Measurements from ENCODE around the gene EML6.

EML6 gene

DNA sequence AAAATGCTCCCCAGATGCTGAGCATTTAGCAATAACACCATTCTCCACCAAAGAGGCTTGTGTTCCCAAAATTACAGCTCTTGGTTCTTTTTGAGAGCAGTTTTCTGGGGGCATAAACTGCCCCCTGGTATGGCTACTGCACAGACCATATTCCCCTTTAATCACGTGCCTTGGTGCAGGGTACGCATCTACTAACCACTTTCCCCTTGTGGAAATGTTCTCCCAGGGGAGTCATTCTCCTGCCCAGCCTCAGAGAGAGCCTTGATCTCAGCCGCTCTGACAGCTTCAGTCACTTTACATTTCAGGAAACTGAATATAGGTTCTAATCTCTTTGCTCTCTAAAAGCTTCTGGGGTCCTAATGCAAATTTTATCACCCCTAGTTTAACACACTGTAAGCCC, 44.7 kb upstream of the EML6 start:
- H3K27ac Mint-ChIP-seq = no peak overlapping the region
- H3K4me1 Mint-ChIP-seq = peaks cover 4% of the 10 kb centered on the region
- peaks cover 3% of the 10 kb centered on the region for H3K36me3 Mint-ChIP-seq (ENCODE audit: low read depth)
- no peaks in the 10 kb centered on the region for H3K9me3 Mint-ChIP-seq
- H3K27me3 Mint-ChIP-seq (ENCODE audit: low read depth) = no peaks in the 10 kb centered on the region
- TF ChIP-seq, protein P1, sequence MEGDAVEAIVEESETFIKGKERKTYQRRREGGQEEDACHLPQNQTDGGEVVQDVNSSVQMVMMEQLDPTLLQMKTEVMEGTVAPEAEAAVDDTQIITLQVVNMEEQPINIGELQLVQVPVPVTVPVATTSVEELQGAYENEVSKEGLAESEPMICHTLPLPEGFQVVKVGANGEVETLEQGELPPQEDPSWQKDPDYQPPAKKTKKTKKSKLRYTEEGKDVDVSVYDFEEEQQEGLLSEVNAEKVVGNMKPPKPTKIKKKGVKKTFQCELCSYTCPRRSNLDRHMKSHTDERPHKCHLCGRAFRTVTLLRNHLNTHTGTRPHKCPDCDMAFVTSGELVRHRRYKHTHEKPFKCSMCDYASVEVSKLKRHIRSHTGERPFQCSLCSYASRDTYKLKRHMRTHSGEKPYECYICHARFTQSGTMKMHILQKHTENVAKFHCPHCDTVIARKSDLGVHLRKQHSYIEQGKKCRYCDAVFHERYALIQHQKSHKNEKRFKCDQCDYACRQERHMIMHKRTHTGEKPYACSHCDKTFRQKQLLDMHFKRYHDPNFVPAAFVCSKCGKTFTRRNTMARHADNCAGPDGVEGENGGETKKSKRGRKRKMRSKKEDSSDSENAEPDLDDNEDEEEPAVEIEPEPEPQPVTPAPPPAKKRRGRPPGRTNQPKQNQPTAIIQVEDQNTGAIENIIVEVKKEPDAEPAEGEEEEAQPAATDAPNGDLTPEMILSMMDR (IDR thresholded peaks at IDR 0.05; ENCODE audit: unreplicated experiment in 3 of 3) = no peak
- no peak overlapping the region for H3K4me3 Mint-ChIP-seq

- peaks cover 4% of the 10 kb centered on the region for H3K4me1 Mint-ChIP-seq
- H3K36me3 Mint-ChIP-seq (ENCODE audit: low read depth) = no peaks in the 10 kb centered on the region
- no peaks in the 10 kb centered on the region for H3K9me3 Mint-ChIP-seq
- no peak overlapping the region for H3K4me3 Mint-ChIP-seq
- TF ChIP-seq, protein P1 (IDR thresholded peaks at IDR 0.05; ENCODE audit: unreplicated experiment in 3 of 3) = no peak
- H3K27ac Mint-ChIP-seq = no peak overlapping the region
- peaks cover 2% of the 10 kb centered on the region for H3K27me3 Mint-ChIP-seq (ENCODE audit: low read depth)
Observed at GRCh38 chr2:54680397-54681041, 42.9 kb upstream of the EML6 start.

DNA sequence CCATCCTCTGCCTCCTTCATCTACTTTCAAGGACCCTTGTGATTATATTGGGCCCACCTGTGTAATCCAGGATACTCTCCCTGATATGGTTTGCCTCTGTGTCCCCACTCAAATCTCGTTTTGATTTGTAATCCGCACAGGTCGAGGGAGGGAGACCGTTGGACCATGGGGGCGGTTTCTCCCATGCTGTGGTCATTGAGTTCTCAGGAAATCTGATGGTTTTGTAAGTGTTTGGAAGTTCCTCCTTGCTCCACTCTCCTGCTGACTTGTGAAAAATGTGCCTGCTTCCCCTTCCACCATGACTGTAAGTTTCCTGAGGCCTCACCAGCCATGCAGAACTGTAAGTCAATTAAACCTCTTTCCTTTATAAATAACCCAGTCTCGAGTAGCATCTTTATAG, 42.0 kb upstream of the EML6 start:
- Mint-ChIP-seq H3K27me3 (ENCODE audit: low read depth) (peaks cover 4% of the 10 kb centered on the region), H3K4me3 (no peak overlapping the region)

DNA sequence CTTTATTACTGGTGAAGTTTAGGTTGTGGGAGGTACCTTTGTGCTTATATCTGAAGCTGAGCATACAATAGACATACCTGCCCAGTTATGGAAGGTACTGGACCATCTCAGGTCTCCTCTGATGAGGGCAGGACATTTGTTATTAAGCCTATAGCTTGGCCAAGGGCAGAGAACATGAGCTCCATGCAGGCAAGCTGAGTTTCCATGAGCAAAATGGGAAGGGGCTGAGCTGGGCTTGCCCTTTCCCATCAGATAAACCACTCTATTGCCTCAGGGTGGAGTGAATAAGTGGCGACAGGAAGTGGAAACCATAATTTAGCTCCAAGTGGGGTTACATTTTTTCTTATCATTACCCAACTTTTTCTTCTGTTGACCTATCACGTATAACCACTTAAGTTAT, 39.9 kb upstream of the EML6 start:
- Mint-ChIP-seq H3K27me3 (ENCODE audit: low read depth) (peaks cover 4% of the 10 kb centered on the region), H3K27ac (no peak overlapping the region), H3K9me3 (no peaks in the 10 kb centered on the region), H3K4me3 (no peak overlapping the region), H3K36me3 (ENCODE audit: low read depth) (no peaks in the 10 kb centered on the region), H3K4me1 (no peaks in the 10 kb centered on the region)
- TF ChIP-seq, protein P1 (IDR thresholded peaks at IDR 0.05; ENCODE audit: unreplicated experiment in 3 of 3) = no peak

More for the DNA sequence above, 42.0 kb upstream of the EML6 start:
- TF ChIP-seq, protein P1 (IDR thresholded peaks at IDR 0.05; ENCODE audit: unreplicated experiment in 3 of 3) = no peak
- Mint-ChIP-seq H3K4me1 (peaks cover 4% of the 10 kb centered on the region), H3K9me3 (no peaks in the 10 kb centered on the region), H3K27ac (no peak overlapping the region), H3K36me3 (ENCODE audit: low read depth) (no peaks in the 10 kb centered on the region)

DNA sequence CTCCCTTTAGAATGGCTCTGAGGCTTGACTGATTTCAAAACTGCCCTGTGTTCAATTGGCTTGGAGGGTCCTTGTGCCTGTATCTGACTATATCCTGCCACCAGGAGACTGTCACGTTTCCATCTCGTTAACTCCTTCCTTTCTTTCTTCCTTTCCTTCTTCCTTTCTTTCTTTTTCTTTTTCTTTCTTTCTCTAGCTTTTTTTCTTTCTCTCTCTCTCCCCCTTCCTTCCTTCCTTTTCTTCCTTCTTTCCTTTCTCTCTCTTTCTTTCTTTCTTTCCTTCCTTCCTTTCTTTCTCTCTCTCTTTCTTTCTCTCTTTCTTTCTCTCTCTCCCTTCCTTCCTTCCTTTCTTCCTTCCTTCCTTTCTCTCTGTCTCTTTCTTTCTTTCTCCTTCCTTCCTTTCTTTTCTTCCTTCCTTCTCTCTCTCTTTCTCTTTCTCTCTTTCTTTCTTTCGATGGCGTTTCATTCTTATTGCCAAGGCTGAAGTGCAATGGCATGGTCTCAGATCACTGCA, 38.1 kb upstream of the EML6 start:
- Mint-ChIP-seq H3K27me3 (ENCODE audit: low read depth) (peaks cover 4% of the 10 kb centered on the region), H3K4me3 (no peak overlapping the region), H3K4me1 (no peaks in the 10 kb centered on the region), H3K9me3 (no peaks in the 10 kb centered on the region), H3K27ac (no peak overlapping the region), H3K36me3 (ENCODE audit: low read depth) (no peaks in the 10 kb centered on the region)
- TF ChIP-seq, protein P1 (IDR thresholded peaks at IDR 0.05; ENCODE audit: unreplicated experiment in 3 of 3) = no peak

GRCh38 chr2:54687595-54688152, 35.8 kb upstream of the EML6 start:
- Mint-ChIP-seq H3K36me3 (ENCODE audit: low read depth) (no peaks in the 10 kb centered on the region), H3K27ac (no peak overlapping the region), H3K4me1 (no peaks in the 10 kb centered on the region), H3K4me3 (no peak overlapping the region), H3K9me3 (no peaks in the 10 kb centered on the region), H3K27me3 (ENCODE audit: low read depth) (peaks cover 4% of the 10 kb centered on the region)
- TF ChIP-seq, protein P1 (IDR thresholded peaks at IDR 0.05; ENCODE audit: unreplicated experiment in 3 of 3) = no peak

All from nephron (organoid).